ENCODE data around the gene C20orf202. TPM values are rescaled to one million over a fixed set of nuclear protein-coding genes. Genes with fewer than 3 reads are reported as not detected.

Gene C20orf202
- total RNA-seq, 6 donors from 2014 or later, result 0.55 to 1.7 (median 0.86) TPM; not detected in 2

DNA sequence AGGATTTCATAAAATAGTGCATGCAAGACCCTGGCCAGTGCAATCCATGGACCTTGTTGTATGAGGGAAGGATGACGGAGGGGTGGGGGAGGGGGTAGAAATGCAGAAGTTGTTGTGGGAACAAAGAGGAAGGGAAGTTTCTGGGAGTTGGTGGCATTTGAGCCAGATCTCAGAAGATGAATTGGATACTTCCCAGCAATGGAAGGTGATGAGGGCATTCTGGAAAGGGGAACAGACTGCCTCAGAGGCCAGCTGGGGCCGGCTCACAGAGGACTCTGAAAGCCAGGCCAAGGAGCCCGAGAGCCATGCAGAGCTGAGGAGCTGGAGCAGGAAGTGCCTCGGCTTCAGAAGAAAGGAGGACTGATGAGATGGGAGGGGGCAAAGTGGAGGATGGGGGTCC, 21.1 kb upstream of the C20orf202 start:
- ATAC-seq (ENCODE audit: low FRiP score in 2 of 2), result no peak
- H3K4me1 ChIP-seq, result peaks cover 13 to 24% (median 19%) of the 10 kb centered on the region in 4 donors
- peaks cover 0 to 14% (median 0%) of the 10 kb centered on the region in 4 donors for H3K36me3 ChIP-seq

DNA sequence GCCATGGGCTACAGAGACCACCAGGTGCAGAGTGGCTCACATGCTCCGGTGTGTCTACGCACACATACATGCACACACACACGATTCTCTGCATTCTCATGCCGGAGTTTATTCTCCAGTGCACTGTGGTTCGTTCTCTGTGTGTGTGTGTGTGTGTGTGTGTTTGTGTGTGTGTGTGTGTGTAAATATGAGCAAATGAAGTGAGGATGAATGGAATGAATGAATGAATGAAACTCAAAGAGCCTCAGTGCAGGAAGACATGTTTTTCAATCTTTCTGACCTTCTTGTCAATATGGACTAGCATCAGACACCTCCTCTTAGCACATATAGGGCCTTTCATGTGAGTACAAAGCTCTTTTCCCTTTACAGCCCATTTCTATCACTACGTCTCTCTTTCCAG, 20.1 kb upstream of the C20orf202 start:
- Histone ChIP-seq H3K4me1 (peaks cover 13 to 24% (median 20%) of the 10 kb centered on the region in 4 donors), H3K36me3 (peaks cover 0 to 14% (median 0%) of the 10 kb centered on the region in 4 donors), H3K27me3 (peaks cover 0 to 16% (median 7%) of the 10 kb centered on the region in 4 donors), H3K27ac (no peak overlapping the region), H3K9me3 (no peaks in the 10 kb centered on the region), H3K4me3 (no peak overlapping the region)
- WGBS, 2 donors, result 74 to 83% methylated on average over 6 of the region's 6 CpGs
- ATAC-seq (ENCODE audit: low FRiP score in 2 of 2) (no peak), DNase-seq (no peak)
- TF ChIP-seq EP300 (IDR thresholded peaks at IDR 0.05), result no peak

More for the DNA sequence above, 21.1 kb upstream of the C20orf202 start:
- Histone ChIP-seq H3K27ac (no peak overlapping the region), H3K27me3 (peaks cover 0 to 16% (median 7%) of the 10 kb centered on the region in 4 donors), H3K9me3 (no peaks in the 10 kb centered on the region), H3K4me3 (no peak overlapping the region)
- no peak for DNase-seq
- TF ChIP-seq POLR2AphosphoS5 (IDR thresholded peaks at IDR 0.05) (no peak), EP300 (IDR thresholded peaks at IDR 0.05) (no peak), POLR2A (IDR thresholded peaks at IDR 0.05) (no peak)
- 30 to 46% methylated on average over 4 of the region's 4 CpGs for WGBS, 2 donors

GRCh38 chr20:1184260-1184637, 19.0 kb upstream of the C20orf202 start:
- Histone ChIP-seq H3K36me3 (peaks cover 0 to 14% (median 0%) of the 10 kb centered on the region in 4 donors), H3K4me3 (peak overlapping the region in 3 of 4 donors; percentile 53 to 69 (median 60)), H3K9me3 (no peaks in the 10 kb centered on the region), H3K27me3 (peaks cover 0 to 16% (median 7%) of the 10 kb centered on the region in 4 donors), H3K27ac (no peak overlapping the region), H3K4me1 (peaks cover 13 to 24% (median 20%) of the 10 kb centered on the region in 4 donors)
- ATAC-seq (ENCODE audit: low FRiP score in 2 of 2) (no peak), DNase-seq (no peak)
- TF ChIP-seq POLR2A (IDR thresholded peaks at IDR 0.05) (no peak), POLR2AphosphoS5 (IDR thresholded peaks at IDR 0.05) (no peak), EP300 (IDR thresholded peaks at IDR 0.05) (no peak)
- TF ChIP-seq, protein P1, sequence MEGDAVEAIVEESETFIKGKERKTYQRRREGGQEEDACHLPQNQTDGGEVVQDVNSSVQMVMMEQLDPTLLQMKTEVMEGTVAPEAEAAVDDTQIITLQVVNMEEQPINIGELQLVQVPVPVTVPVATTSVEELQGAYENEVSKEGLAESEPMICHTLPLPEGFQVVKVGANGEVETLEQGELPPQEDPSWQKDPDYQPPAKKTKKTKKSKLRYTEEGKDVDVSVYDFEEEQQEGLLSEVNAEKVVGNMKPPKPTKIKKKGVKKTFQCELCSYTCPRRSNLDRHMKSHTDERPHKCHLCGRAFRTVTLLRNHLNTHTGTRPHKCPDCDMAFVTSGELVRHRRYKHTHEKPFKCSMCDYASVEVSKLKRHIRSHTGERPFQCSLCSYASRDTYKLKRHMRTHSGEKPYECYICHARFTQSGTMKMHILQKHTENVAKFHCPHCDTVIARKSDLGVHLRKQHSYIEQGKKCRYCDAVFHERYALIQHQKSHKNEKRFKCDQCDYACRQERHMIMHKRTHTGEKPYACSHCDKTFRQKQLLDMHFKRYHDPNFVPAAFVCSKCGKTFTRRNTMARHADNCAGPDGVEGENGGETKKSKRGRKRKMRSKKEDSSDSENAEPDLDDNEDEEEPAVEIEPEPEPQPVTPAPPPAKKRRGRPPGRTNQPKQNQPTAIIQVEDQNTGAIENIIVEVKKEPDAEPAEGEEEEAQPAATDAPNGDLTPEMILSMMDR (IDR thresholded peaks at IDR 0.05), result no peak
- 23 to 41% methylated on average over 11 to 13 of the region's 13 CpGs for WGBS, 2 donors

GRCh38 chr20:1184638-1185315, 18.5 kb upstream of the C20orf202 start, which contains the start of gene TMEM74B:
Gene TMEM74B (minus strand): TSS chr20:1184981. CDS start chr20:1183801, 1,180 bp downstream.
- ATAC-seq (ENCODE audit: low FRiP score in 2 of 2), result no peak
- 7% methylated on average over 26 of the region's 76 CpGs; no CpG with 5 or more reads in 1 of the 2 donors for WGBS, 2 donors

GRCh38 chr20:1185316-1185741, 17.9 kb upstream of the C20orf202 start:
- H3K9me3 ChIP-seq, result no peaks in the 10 kb centered on the region
- peak in 1 of 2 donors; percentile 13 for ATAC-seq (ENCODE audit: low FRiP score in 2 of 2)
- H3K36me3 ChIP-seq, result peaks cover 0 to 11% (median 0%) of the 10 kb centered on the region in 4 donors
- H3K4me1 ChIP-seq, result peaks cover 13 to 24% (median 20%) of the 10 kb centered on the region in 4 donors
- peak overlapping the region; percentile 28 to 81 (median 70) for H3K27ac ChIP-seq
- H3K4me3 ChIP-seq, result peak overlapping the region; percentile 50 to 69 (median 56)
- peaks cover 0 to 16% (median 7%) of the 10 kb centered on the region in 4 donors for H3K27me3 ChIP-seq
- peak in 1 of 2 donors; percentile 85 for DNase-seq
- TF ChIP-seq POLR2A (IDR thresholded peaks at IDR 0.05), result no peak
- no peak for TF ChIP-seq POLR2AphosphoS5 (IDR thresholded peaks at IDR 0.05)
- no peak for TF ChIP-seq EP300 (IDR thresholded peaks at IDR 0.05)
- TF ChIP-seq, protein P1 (IDR thresholded peaks at IDR 0.05), result no peak
- WGBS, 2 donors, result 3% methylated on average over 6 of the region's 54 CpGs; no CpG with 5 or more reads in 1 of the 2 donors

More at GRCh38 chr20:1184638-1185315, 18.5 kb upstream of the C20orf202 start, which contains the start of gene TMEM74B:
- TF ChIP-seq POLR2A (IDR thresholded peaks at IDR 0.05), result no peak
- TF ChIP-seq, protein P1 (IDR thresholded peaks at IDR 0.05), result no peak
- no peak for TF ChIP-seq EP300 (IDR thresholded peaks at IDR 0.05)
- no peak for TF ChIP-seq POLR2AphosphoS5 (IDR thresholded peaks at IDR 0.05)
- Histone ChIP-seq H3K4me3 (peak within 1 kb of the TSS; percentile 50 to 69 (median 56)), H3K27ac (peak within 1 kb of the TSS; percentile 48 to 81 (median 70)), H3K27me3 (peaks cover 0 to 16% (median 7%) of the 10 kb centered on the region in 4 donors), H3K4me1 (peaks cover 13 to 24% (median 20%) of the 10 kb centered on the region in 4 donors), H3K9me3 (no peaks in the 10 kb centered on the region), H3K36me3 (peaks cover 0 to 14% (median 0%) of the 10 kb centered on the region in 4 donors)
- peak in 1 of 2 donors; percentile 86 for DNase-seq
